Tibial nerve (tissue), 4 donors: ENCODE data around the gene ARID3A. TPM values are rescaled to one million over a fixed set of nuclear protein-coding genes. Genes with fewer than 3 reads are reported as not detected.

Experiments used
- DNase-seq, 2 donors: peaks; one replicate each; pipeline ENCODE4 v3.0.0-alpha.2; 2019; ENCODE audit warnings: low spot score in 2 of 2
- H3K27ac ChIP-seq, 4 donors: fragments of 200-600 bp; sonication (generic) in 3 of 4; one replicate each; pipeline ENCODE4 v1.5.1; 2017 to 2019; ENCODE audit warnings: mild to moderate bottlenecking in 1 of 4
- H3K27me3 ChIP-seq, 2 donors: fragments of 200-600 bp; sonication (generic) in 1 of 2; one replicate each; pipeline versions ENCODE4 v1.5.1 to v1.6.0; 2017 to 2019
- H3K36me3 ChIP-seq, 3 donors: fragments of 200-600 bp; sonication (generic); one replicate each; pipeline ENCODE4 v1.5.1; 2018 to 2019
- H3K4me1 ChIP-seq, 4 donors: fragments of 200-600 bp; sonication (generic) in 3 of 4; one replicate each; pipeline ENCODE4 v1.5.1; 2017 to 2019
- H3K4me3 ChIP-seq, 4 donors: fragments of 200-600 bp; sonication (generic) in 3 of 4; one replicate each; pipeline ENCODE4 v1.5.1; 2017 to 2019; ENCODE audit warnings: mild to moderate bottlenecking in 1 of 4, moderate library complexity in 1 of 4
- H3K9me3 ChIP-seq, 4 donors: fragments of 200-600 bp; sonication (generic) in 3 of 4; one replicate each; pipeline ENCODE4 v1.5.1; 2017 to 2019
- EP300 ChIP-seq, 2 donors: sonication (generic); formaldehyde crosslinking; IDR thresholded peaks; one replicate each; pipeline ENCODE4 v1.6.1; 2017; ENCODE audit warnings: antibody characterized with exemption in 2 of 2, mild to moderate bottlenecking in 1 of 2
- POLR2A ChIP-seq, 2 donors: fragments of 450-650 bp; IDR thresholded peaks; one replicate each; pipeline ENCODE4 v1.6.1; 2017; ENCODE audit warnings: antibody characterized with exemption in 2 of 2, mild to moderate bottlenecking in 2 of 2, moderate library complexity in 2 of 2
- WGBS, 2 donors: methylation state at CpG; one replicate each; pipeline ENCODE4 v1.1.5; 2018; 5-methylcytosine and 5-hydroxymethylcytosine counted together
- total RNA-seq, 4 donors: library from RNA; depleted of rRNA; stranded (reverse); fragments of >200 nt; gene quantifications; one replicate each; pipeline ENCODE4 v1.1.0, GENCODE V29; 2016
- TF ChIP-seq, protein P1 (sequence below), 5 experiments: fragments of 200-600 bp in 3 of 5; fragments of 450-650 bp in 2 of 5; sonication (generic) in 3 of 5; IDR thresholded peaks; one replicate each; pipeline ENCODE4 v1.5.1; 2016 to 2019; ENCODE audit warnings: antibody characterized with exemption in 5 of 5, mild to moderate bottlenecking in 3 of 5, moderate library complexity in 2 of 5

Gene ARID3A
- total RNA-seq, 4 donors from 2014 or later, result 8.1 to 15.3 (median 12.5) TPM

DNA sequence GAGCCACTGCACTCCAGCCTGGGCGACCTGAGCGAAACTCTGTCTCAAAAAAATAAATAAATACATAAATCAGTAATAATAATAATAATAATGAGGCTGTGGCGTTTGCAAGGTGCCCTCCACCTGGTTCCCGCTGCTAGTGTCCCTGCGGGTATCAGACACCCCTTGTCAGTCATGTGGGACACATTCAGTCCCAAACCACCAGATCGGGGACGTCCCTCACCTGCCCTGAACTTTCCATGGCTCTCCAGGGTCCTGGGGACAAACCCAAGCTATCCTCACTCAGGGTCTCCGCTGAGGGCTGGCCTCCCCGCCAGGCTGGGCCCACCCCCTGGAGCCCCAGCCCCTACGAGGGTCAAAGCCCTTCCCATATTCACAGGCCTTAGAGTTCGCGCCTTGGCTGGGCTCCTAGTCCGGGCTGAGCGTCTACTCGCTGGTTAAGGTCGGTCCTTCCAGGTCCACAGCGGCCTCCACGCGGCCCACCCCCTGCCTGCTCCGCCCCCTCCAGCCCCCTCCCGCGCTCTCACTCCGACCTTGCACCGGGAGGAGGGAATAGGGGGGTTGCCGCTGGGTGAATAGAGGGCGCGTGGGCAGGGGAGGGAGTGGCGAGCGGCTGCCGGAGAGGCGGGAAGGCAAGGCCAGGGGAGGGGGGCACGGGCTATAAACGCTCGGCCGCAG, 9.1 kb upstream of the ARID3A start:
- H3K4me3 ChIP-seq, result peak overlapping the region; percentile 1 to 35 (median 20)
- H3K4me1 ChIP-seq, result peaks cover 0 to 64% (median 29%) of the 10 kb centered on the region in 4 donors
- no peaks in the 10 kb centered on the region for H3K36me3 ChIP-seq
- TF ChIP-seq, protein P1, sequence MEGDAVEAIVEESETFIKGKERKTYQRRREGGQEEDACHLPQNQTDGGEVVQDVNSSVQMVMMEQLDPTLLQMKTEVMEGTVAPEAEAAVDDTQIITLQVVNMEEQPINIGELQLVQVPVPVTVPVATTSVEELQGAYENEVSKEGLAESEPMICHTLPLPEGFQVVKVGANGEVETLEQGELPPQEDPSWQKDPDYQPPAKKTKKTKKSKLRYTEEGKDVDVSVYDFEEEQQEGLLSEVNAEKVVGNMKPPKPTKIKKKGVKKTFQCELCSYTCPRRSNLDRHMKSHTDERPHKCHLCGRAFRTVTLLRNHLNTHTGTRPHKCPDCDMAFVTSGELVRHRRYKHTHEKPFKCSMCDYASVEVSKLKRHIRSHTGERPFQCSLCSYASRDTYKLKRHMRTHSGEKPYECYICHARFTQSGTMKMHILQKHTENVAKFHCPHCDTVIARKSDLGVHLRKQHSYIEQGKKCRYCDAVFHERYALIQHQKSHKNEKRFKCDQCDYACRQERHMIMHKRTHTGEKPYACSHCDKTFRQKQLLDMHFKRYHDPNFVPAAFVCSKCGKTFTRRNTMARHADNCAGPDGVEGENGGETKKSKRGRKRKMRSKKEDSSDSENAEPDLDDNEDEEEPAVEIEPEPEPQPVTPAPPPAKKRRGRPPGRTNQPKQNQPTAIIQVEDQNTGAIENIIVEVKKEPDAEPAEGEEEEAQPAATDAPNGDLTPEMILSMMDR (IDR thresholded peaks at IDR 0.05), result no peak
- no peak for TF ChIP-seq POLR2A (IDR thresholded peaks at IDR 0.05)
- no peak for TF ChIP-seq EP300 (IDR thresholded peaks at IDR 0.05)
- 18 to 23% methylated on average over 28 to 33 of the region's 35 CpGs for WGBS, 2 donors
- no peak for DNase-seq
- H3K27ac ChIP-seq, result no peak overlapping the region
- H3K9me3 ChIP-seq, result no peaks in the 10 kb centered on the region
- H3K27me3 ChIP-seq, result peaks cover 3 to 50% of the 10 kb centered on the region in 2 donors

DNA sequence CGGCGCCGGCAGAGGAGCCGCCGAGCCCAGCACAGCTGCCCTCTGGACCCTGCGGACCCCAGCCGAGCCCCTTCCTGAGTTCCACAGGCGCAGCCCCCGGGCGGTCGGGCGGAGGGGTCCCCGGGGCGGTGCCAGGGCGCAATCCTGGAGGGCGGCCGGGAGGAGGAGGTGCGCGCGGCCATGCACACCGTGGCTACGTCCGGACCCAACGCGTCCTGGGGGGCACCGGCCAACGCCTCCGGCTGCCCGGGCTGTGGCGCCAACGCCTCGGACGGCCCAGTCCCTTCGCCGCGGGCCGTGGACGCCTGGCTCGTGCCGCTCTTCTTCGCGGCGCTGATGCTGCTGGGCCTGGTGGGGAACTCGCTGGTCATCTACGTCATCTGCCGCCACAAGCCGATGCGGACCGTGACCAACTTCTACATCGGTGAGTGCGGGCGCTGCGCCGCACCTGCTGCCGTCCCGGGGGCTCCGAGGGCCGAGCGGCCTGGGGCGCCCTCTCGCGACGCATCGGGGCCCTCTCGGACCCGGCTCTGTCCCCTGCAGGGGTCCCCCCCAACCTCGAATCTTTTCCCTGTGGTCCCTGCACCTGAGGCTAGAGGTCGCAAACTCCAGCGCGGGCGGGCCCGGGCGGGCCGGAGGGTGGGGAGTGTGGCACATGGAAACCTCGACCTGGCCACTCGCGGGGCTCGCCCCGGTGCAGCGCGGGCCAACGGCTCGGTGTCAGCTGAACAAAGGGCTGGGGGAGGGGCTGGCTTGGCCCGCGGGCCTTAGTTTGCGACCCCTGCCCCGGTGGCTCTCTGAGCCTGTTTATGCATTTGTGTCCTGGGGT, 8.3 kb upstream of the ARID3A start, which contains the start of gene KISS1R:
Gene KISS1R, plus strand, starts transcription at position 11 of the 829 bp plus-strand sequence. Its CDS starts 170 bp downstream, at position 181.
- H3K9me3 ChIP-seq, result no peaks in the 10 kb centered on the region
- WGBS, 2 donors, result 1% methylated on average over 34 to 37 of the region's 87 CpGs
- no peaks in the 10 kb centered on the region for H3K36me3 ChIP-seq
- TF ChIP-seq, protein P1 (IDR thresholded peaks at IDR 0.05), result peak in 4 of 5 experiments; percentile 20 to 50 (median 34)
- no peak for TF ChIP-seq EP300 (IDR thresholded peaks at IDR 0.05)
- no peak for TF ChIP-seq POLR2A (IDR thresholded peaks at IDR 0.05)
- H3K27ac ChIP-seq, result no peak within 1 kb of the TSS
- no peak for DNase-seq
- peaks cover 3 to 50% of the 10 kb centered on the region in 2 donors for H3K27me3 ChIP-seq
- peaks cover 0 to 59% (median 29%) of the 10 kb centered on the region in 4 donors for H3K4me1 ChIP-seq
- H3K4me3 ChIP-seq, result peak within 1 kb of the TSS; percentile 1 to 35 (median 20)

DNA sequence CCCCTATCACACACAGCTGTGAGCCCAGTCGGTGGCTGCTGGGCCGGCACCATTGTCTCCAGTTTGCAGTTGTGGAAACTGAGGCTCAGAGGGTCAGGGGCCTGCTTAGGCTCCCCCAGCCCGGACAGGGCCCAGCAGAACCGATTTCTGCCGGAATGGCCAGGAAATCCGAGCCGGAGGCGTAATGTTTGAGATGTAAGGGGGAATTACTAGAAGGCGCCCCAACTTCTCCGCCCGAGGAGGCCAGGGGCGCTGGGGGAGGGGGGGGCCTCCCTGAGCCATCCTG, 7.7 kb upstream of the ARID3A start:
- WGBS, 2 donors, result 0% methylated on average over 5 to 9 of the region's 12 CpGs
- peak overlapping the region in 1 of 4 donors; percentile 35 for H3K4me3 ChIP-seq
- DNase-seq, result no peak
- H3K36me3 ChIP-seq, result no peaks in the 10 kb centered on the region
- no peak overlapping the region for H3K27ac ChIP-seq
- H3K4me1 ChIP-seq, result peaks cover 0 to 58% (median 29%) of the 10 kb centered on the region in 4 donors
- TF ChIP-seq POLR2A (IDR thresholded peaks at IDR 0.05) (no peak), EP300 (IDR thresholded peaks at IDR 0.05) (no peak)
- TF ChIP-seq, protein P1 (IDR thresholded peaks at IDR 0.05), result no peak
- H3K9me3 ChIP-seq, result no peaks in the 10 kb centered on the region
- peaks cover 3 to 50% of the 10 kb centered on the region in 2 donors for H3K27me3 ChIP-seq

DNA sequence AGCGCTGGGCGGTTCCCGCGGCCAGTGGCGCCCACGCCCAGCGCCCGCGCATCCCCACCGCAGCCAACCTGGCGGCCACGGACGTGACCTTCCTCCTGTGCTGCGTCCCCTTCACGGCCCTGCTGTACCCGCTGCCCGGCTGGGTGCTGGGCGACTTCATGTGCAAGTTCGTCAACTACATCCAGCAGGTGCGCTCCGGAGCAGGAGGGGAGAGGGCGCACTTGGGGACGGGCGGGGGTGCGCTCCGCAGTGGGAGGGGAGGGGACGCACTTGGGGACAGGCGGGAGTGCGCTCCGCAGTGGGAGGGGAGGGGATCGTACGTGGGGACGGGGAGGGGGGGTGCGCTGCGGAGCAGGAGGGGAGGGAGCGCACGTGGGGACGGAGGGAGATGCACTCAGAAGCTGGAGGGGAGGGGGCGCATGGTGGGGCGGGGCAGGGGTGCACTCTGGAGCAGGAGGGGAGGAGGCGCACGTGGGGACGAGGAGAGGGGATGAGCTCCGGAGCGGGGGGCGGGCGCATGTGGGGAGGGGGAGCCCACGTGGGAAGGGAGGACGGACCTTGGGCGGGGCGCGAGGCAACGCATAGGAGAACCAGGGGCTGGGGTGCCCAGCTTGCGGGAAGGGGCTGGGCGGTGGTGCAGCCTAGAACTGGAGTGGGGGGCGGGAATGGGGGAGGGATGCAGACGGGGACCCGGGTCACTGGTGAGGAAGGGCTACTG, 7.2 kb upstream of the ARID3A start:
- DNase-seq, result no peak
- Histone ChIP-seq H3K36me3 (no peaks in the 10 kb centered on the region), H3K27me3 (peaks cover 3 to 50% of the 10 kb centered on the region in 2 donors), H3K9me3 (no peaks in the 10 kb centered on the region), H3K27ac (no peak overlapping the region), H3K4me1 (peaks cover 0 to 57% (median 27%) of the 10 kb centered on the region in 4 donors), H3K4me3 (no peak overlapping the region)
- TF ChIP-seq, protein P1 (IDR thresholded peaks at IDR 0.05), result no peak
- no peak for TF ChIP-seq POLR2A (IDR thresholded peaks at IDR 0.05)
- no peak for TF ChIP-seq EP300 (IDR thresholded peaks at IDR 0.05)
- WGBS, 2 donors, result 2 to 4% methylated on average over 35 to 53 of the region's 58 CpGs
